IMR-90 (cell line): ENCODE results near the gene HDDC3.

Source experiments
- CEBPB ChIP-seq: IDR thresholded peaks from 2 replicates; pipeline ENCODE4 v1.6.1; 2012; ENCODE audit warnings: low read depth, low read length, improper control_type of control experiment
- CHD1 ChIP-seq: IDR thresholded peaks from 2 replicates; pipeline ENCODE4 v1.6.1; 2012; ENCODE audit warnings: low read depth, low read length, improper control_type of control experiment
- TF ChIP-seq, protein P1 (sequence below): conservative IDR thresholded peaks from 2 replicates; pipeline ENCODE4 v1.5.1; 2012; ENCODE audit warnings: mild to moderate bottlenecking, low read depth, low read length, improper control_type of control experiment

- TF ChIP-seq CHD1 (no peak), CEBPB (peak; percentile 97)
- TF ChIP-seq, protein P1, sequence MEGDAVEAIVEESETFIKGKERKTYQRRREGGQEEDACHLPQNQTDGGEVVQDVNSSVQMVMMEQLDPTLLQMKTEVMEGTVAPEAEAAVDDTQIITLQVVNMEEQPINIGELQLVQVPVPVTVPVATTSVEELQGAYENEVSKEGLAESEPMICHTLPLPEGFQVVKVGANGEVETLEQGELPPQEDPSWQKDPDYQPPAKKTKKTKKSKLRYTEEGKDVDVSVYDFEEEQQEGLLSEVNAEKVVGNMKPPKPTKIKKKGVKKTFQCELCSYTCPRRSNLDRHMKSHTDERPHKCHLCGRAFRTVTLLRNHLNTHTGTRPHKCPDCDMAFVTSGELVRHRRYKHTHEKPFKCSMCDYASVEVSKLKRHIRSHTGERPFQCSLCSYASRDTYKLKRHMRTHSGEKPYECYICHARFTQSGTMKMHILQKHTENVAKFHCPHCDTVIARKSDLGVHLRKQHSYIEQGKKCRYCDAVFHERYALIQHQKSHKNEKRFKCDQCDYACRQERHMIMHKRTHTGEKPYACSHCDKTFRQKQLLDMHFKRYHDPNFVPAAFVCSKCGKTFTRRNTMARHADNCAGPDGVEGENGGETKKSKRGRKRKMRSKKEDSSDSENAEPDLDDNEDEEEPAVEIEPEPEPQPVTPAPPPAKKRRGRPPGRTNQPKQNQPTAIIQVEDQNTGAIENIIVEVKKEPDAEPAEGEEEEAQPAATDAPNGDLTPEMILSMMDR, result no peak
These were observed 49.8 kb upstream of the HDDC3 start for GRCh38 chr15:90982135-90982534.
